CD4-positive, alpha-beta T cell (primary cell): ENCODE data around the gene SLC12A9. TPM values are rescaled to one million over a fixed set of nuclear protein-coding genes. Genes with fewer than 3 reads are reported as not detected.
"Not testable (repeated sequence)": the region's sequence is repeated elsewhere in the genome, so short reads cannot be mapped to it uniquely, and the experiment has no call there.

Experiments
- ATAC-seq: fragments of 200-7000 bp; cut with Tn5 transposase; one replicate; pipeline ENCODE4 v1.10.0; 2022; ENCODE audit warnings: mild to moderate bottlenecking; ENCODE audit not compliant: poor library complexity
- CTCF ChIA-PET: fragments of 350-600 bp; sonication (Branson Sonifier 250); formaldehyde crosslinking; loops from one replicate; lab custom pipeline; 2021; ENCODE audit warnings: antibody characterized with exemption, inconsistent platforms; lab: Charles Lee
- POLR2A ChIA-PET: fragments of 350-600 bp; sonication (Branson Sonifier 250); formaldehyde crosslinking; loops from one replicate; lab custom pipeline; 2021; ENCODE audit warnings: antibody characterized with exemption, inconsistent platforms; lab: Charles Lee
- DNase-seq, 14 experiments: peaks; one replicate each; pipeline ENCODE4 v3.0.0-alpha.2; 2013 to 2020; ENCODE audit warnings: mixed read lengths in 2 of 14
- H3K27ac ChIP-seq, 2 donors: one replicate each; pipeline versions ENCODE4 v1.5.1 to v1.7.0; 2013; ENCODE audit warnings: low read length in 2 of 2, low read depth in 1 of 2, mild to moderate bottlenecking in 1 of 2
- H3K27me3 ChIP-seq, 2 experiments: 1 replicate in 1 of 2; 2 replicates in 1 of 2; pipeline versions ENCODE4 v1.6.1 to v1.7.0; 2013; ENCODE audit warnings: low read length in 2 of 2, control low read depth in 1 of 2, mild to moderate bottlenecking in 1 of 2, moderate library complexity in 1 of 2; ENCODE audit not compliant: insufficient read depth in 2 of 2, control insufficient read depth in 1 of 2
- H3K36me3 ChIP-seq: one replicate; pipeline ENCODE4 v1.6.1; 2013; ENCODE audit warnings: low read length, control low read depth; ENCODE audit not compliant: insufficient read depth
- H3K4me1 ChIP-seq: one replicate; pipeline ENCODE4 v1.6.1; 2013; ENCODE audit warnings: low read length, control low read depth; ENCODE audit not compliant: insufficient read depth
- H3K4me3 ChIP-seq: one replicate; pipeline ENCODE4 v1.5.1; 2013; ENCODE audit warnings: mild to moderate bottlenecking, low read length, moderate library complexity
- H3K9me3 ChIP-seq, 2 experiments: 1 replicate in 1 of 2; 2 replicates in 1 of 2; pipeline versions ENCODE4 v1.6.1 to v1.7.0; 2013; ENCODE audit warnings: low read length in 2 of 2, mild to moderate bottlenecking in 2 of 2, control low read depth in 1 of 2, moderate library complexity in 1 of 2; ENCODE audit not compliant: control insufficient read depth in 1 of 2, insufficient read depth in 1 of 2
- H3K27ac Mint-ChIP-seq: one replicate; pipeline ENCODE4 v1.8.0; 2020; ENCODE audit warnings: mixed read lengths
- H3K27me3 Mint-ChIP-seq: one replicate; pipeline ENCODE4 v1.8.0; 2021; ENCODE audit warnings: mixed read lengths
- H3K36me3 Mint-ChIP-seq: one replicate; pipeline ENCODE4 v1.8.0; 2021; ENCODE audit warnings: low read depth, mixed read lengths
- H3K4me1 Mint-ChIP-seq: one replicate; pipeline ENCODE4 v1.8.0; 2021; ENCODE audit warnings: low read depth, mixed read lengths
- H3K4me3 Mint-ChIP-seq: one replicate; pipeline ENCODE4 v1.8.0; 2020; ENCODE audit warnings: mild to moderate bottlenecking, mixed read lengths
- H3K9me3 Mint-ChIP-seq: one replicate; pipeline ENCODE4 v1.8.0; 2020; ENCODE audit warnings: mixed read lengths
- CTCF ChIP-seq: fragments of 200-600 bp; IDR thresholded peaks from one replicate; pipeline ENCODE4 v1.8.0; 2022; ENCODE audit warnings: antibody characterized with exemption, mild to moderate bottlenecking
- intact Hi-C, 2 experiments: fragments of 100-400 bp; cut with DNase I in 1 of 2; cut with micrococcal nuclease in 1 of 2; formaldehyde crosslinking; loops; one replicate each; pipeline versions ENCODE4 v1.15.1 to v1.9.0; 2023 to 2025; cut with DNase I, micrococcal nuclease
- total RNA-seq, 174 experiments: library from RNA in 2 of 174; stranded (reverse) in 2 of 174; gene quantifications; one replicate each; pipeline ENCODE4 v1.2.3 and lab custom pipeline; 2021 to 2026

SLC12A9 gene
- total RNA-seq, 2 experiments from 2014 or later: 26.3 to 28.2 TPM

DNA sequence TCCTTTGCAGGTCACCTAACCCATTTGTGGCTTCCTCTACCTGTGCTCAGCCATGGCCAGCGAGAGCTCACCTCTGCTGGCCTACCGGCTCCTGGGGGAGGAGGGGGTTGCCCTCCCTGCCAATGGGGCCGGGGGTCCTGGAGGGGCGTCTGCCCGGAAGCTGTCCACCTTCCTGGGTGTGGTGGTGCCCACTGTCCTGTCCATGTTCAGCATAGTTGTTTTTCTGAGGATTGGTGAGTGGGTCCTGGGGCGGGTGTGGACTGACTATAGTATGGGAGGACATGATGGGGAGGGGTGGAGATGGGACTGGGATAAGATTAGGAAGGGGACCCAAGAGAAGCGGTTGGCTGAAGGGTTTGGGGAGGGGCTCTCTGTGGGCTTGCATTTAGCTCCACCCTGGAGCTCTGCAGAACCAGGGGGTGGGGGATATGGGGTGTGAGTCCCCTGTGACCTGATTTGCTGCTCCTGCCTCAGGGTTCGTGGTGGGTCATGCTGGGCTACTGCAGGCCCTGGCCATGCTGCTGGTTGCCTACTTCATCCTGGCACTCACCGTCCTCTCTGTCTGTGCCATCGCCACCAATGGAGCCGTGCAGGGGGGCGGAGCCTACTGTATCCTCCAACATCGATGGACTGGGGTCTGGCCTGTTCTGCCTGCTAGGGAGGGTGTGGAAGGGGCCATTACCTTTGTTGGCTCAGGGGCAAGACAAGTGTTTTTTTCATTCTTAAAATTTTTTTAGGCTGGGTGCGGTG, 1.8 kb downstream of the SLC12A9 start:
- Mint-ChIP-seq H3K4me1 (peaks cover 23% of the 10 kb centered on the region), H3K9me3 (no peaks in the 10 kb centered on the region), H3K27ac (no peak overlapping the region), H3K27me3 (no peaks in the 10 kb centered on the region), H3K36me3 (peaks cover 40% of the 10 kb centered on the region), H3K4me3 (peak overlapping the region; percentile 95)
- Histone ChIP-seq H3K27me3 (no peaks in the 10 kb centered on the region), H3K27ac (no peak overlapping the region), H3K4me1 (peaks cover 30% of the 10 kb centered on the region), H3K4me3 (no peak overlapping the region), H3K9me3 (no peaks in the 10 kb centered on the region), H3K36me3 (peaks cover 20% of the 10 kb centered on the region)
- ChIA-PET CTCF (interaction anchor here (1.7 kb wide), 1 partner anchor 163 kb away, joined by 3 read pairs; no protein-coding TSS in a partner anchor), POLR2A (interaction anchor here (0.7 to 4.8 kb wide), 3 partner anchors 21 to 35 kb away, joined by 3 to 47 read pairs (median 17); partner anchors contain the start of genes SRRT and UFSP1)
- ATAC-seq: no peak
- peak in 1 of 14 experiments; percentile 26 for DNase-seq
- intact Hi-C loops: loop anchor here in 1 of 2 experiments (10.0 kb wide), 1 partner anchor 380 kb away; the partner anchor contains the start of gene TSC22D4
- no peak for TF ChIP-seq CTCF

GRCh38 chr7:100854899-100855298, 2.4 kb downstream of the SLC12A9 start:
- Histone ChIP-seq H3K36me3 (peaks cover 25% of the 10 kb centered on the region), H3K4me1 (peaks cover 30% of the 10 kb centered on the region)
- H3K9me3 ChIP-seq, H3K27me3 Mint-ChIP-seq, H3K4me3 ChIP-seq, H3K27me3 ChIP-seq, ATAC-seq, H3K9me3 Mint-ChIP-seq, H3K27ac ChIP-seq, H3K27ac Mint-ChIP-seq, DNase-seq, CTCF ChIA-PET, POLR2A ChIA-PET, H3K4me3 Mint-ChIP-seq: not testable (repeated sequence)
- peaks cover 23% of the 10 kb centered on the region for H3K4me1 Mint-ChIP-seq
- intact Hi-C loops: loop anchor here in 1 of 2 experiments (10.0 kb wide), 1 partner anchor 380 kb away; the partner anchor contains the start of gene TSC22D4
- peaks cover 46% of the 10 kb centered on the region for H3K36me3 Mint-ChIP-seq

DNA sequence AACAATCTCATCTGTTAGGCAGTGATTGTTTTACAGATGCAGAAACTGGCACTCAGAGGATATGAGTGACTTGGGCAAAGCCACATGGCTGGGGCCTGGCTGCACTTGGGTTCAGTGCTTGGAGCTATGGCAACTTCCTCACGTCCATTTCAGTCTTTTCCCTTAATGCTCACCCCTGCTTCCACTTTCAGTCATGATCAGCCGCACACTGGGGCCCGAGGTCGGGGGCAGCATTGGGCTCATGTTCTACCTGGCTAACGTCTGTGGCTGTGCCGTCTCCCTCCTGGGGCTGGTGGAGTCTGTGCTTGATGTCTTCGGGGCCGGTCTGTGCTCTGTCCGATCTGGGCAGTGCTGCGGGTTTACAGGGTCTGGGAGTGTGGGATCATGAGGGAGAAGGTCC, 3.0 kb downstream of the SLC12A9 start:
- intact Hi-C loops: loop anchor here in 1 of 2 experiments (10.0 kb wide), 1 partner anchor 381 kb away; the partner anchor contains the start of gene TSC22D4
- no peaks in the 10 kb centered on the region for H3K9me3 Mint-ChIP-seq
- ChIA-PET CTCF (no interaction called here), POLR2A (no interaction called here)
- peaks cover 30% of the 10 kb centered on the region for H3K4me1 ChIP-seq
- no peak overlapping the region for H3K4me3 ChIP-seq
- no peak overlapping the region for H3K4me3 Mint-ChIP-seq
- ATAC-seq (no peak), DNase-seq (no peak)
- no peaks in the 10 kb centered on the region for H3K27me3 ChIP-seq
- no peaks in the 10 kb centered on the region for H3K9me3 ChIP-seq
- no peak overlapping the region for H3K27ac ChIP-seq
- H3K4me1 Mint-ChIP-seq: peaks cover 23% of the 10 kb centered on the region
- peaks cover 52% of the 10 kb centered on the region for H3K36me3 Mint-ChIP-seq
- TF ChIP-seq CTCF: no peak
- no peaks in the 10 kb centered on the region for H3K27me3 Mint-ChIP-seq
- H3K36me3 ChIP-seq: peaks cover 31% of the 10 kb centered on the region
- H3K27ac Mint-ChIP-seq: no peak overlapping the region
